ENCODE measurements around the gene PTPRM.

GRCh38 chr18:8046441-8046840 is 479.3 kb downstream of the PTPRM start:
- TF ChIP-seq POLR2A (IDR thresholded peaks at IDR 0.05) = no peak
- TF ChIP-seq, protein P1, sequence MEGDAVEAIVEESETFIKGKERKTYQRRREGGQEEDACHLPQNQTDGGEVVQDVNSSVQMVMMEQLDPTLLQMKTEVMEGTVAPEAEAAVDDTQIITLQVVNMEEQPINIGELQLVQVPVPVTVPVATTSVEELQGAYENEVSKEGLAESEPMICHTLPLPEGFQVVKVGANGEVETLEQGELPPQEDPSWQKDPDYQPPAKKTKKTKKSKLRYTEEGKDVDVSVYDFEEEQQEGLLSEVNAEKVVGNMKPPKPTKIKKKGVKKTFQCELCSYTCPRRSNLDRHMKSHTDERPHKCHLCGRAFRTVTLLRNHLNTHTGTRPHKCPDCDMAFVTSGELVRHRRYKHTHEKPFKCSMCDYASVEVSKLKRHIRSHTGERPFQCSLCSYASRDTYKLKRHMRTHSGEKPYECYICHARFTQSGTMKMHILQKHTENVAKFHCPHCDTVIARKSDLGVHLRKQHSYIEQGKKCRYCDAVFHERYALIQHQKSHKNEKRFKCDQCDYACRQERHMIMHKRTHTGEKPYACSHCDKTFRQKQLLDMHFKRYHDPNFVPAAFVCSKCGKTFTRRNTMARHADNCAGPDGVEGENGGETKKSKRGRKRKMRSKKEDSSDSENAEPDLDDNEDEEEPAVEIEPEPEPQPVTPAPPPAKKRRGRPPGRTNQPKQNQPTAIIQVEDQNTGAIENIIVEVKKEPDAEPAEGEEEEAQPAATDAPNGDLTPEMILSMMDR (IDR thresholded peaks at IDR 0.05) = no peak
